GM21390 (cell line): ENCODE measurements around the gene PNISR.
"Not testable (repeated sequence)": the region's sequence is repeated elsewhere in the genome, so short reads cannot be mapped to it uniquely, and the experiment has no call there.

Source experiments
- ATAC-seq: cut with Tn5 transposase; IDR thresholded peaks from one replicate; pipeline ENCODE4 v1.9.1; 2021; ENCODE audit not compliant: unreplicated experiment

The PNISR gene

GRCh38 chr6:99424761-99425646, at the start of gene PNISR:
Gene PNISR, minus strand, starts transcription at chr6:99425308. Its CDS starts 10,649 bp downstream, at chr6:99414659.
- ATAC-seq = peak; percentile 88

GRCh38 chr6:99473730-99474129, 48.6 kb upstream of the PNISR start:
- ATAC-seq = no peak

GRCh38 chr6:99471638-99472037, 46.5 kb upstream of the PNISR start:
- ATAC-seq = no peak

GRCh38 chr6:99467509-99468106, 42.5 kb upstream of the PNISR start:
- ATAC-seq = no peak

GRCh38 chr6:99459133-99459532, 34.0 kb upstream of the PNISR start:
- ATAC-seq = not testable (repeated sequence)

GRCh38 chr6:99458319-99458718, 33.2 kb upstream of the PNISR start:
- ATAC-seq = no peak

GRCh38 chr6:99446076-99446475, 21.0 kb upstream of the PNISR start:
- ATAC-seq = no peak

GRCh38 chr6:99434702-99435530, 9.8 kb upstream of the PNISR start:
- peak; percentile 87 for ATAC-seq

- no peak for ATAC-seq
Observed at GRCh38 chr6:99432877-99433276, 7.8 kb upstream of the PNISR start.

- no peak for ATAC-seq
Observed at GRCh38 chr6:99431901-99432300, 6.8 kb upstream of the PNISR start.

GRCh38 chr6:99427988-99428387, 2.9 kb upstream of the PNISR start:
- ATAC-seq = no peak

GRCh38 chr6:99426451-99426757, 1.3 kb upstream of the PNISR start:
- no peak for ATAC-seq

GRCh38 chr6:99425647-99426450, 741 bp upstream of the PNISR start:
- peak; percentile 53 for ATAC-seq

- no peak for ATAC-seq
Observed at GRCh38 chr6:99424022-99424421, 1.1 kb downstream of the PNISR start.

GRCh38 chr6:99422912-99423311, 2.2 kb downstream of the PNISR start:
- no peak for ATAC-seq

GRCh38 chr6:99416892-99417767, 8.0 kb downstream of the PNISR start:
- ATAC-seq = peak; percentile 83

- ATAC-seq = no peak
Observed at GRCh38 chr6:99416226-99416625, 8.9 kb downstream of the PNISR start.

- no peak for ATAC-seq
Observed at GRCh38 chr6:99415446-99415845, 9.7 kb downstream of the PNISR start.

GRCh38 chr6:99412065-99412464, 13.0 kb downstream of the PNISR start:
- ATAC-seq = no peak

- no peak for ATAC-seq
Observed at GRCh38 chr6:99409672-99410071, 15.4 kb downstream of the PNISR start.
